Right forelimb (tissue), 1 donor: ENCODE results near the gene SEC16A.
"Not testable (repeated sequence)": the region's sequence is repeated elsewhere in the genome, so short reads cannot be mapped to it uniquely, and the experiment has no call there.

ENCODE experiments used
- DNase-seq: peaks from one replicate; pipeline ENCODE4 v3.0.0-alpha.2; 2018

Gene SEC16A

DNA sequence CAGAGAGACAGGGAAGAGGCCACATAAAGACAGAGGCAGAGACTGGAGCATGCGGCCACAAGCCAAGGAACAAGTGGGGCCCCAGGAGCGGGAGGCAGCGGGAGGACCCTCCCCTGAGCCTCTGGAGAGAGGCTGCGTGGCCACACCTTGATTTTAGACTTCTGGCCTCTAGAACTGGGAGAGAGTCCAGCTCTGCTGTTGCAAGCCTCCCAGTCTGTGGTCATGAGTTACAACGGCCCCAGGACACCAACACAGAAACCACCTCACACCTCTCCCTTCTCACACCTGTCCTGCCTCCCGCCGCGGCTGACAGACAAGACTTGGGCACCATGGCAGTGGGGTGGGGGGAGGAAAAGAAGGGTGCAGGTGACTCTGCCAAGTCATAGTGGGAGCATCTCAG, 45.4 kb downstream of the SEC16A start:
- DNase-seq = no peak

DNA sequence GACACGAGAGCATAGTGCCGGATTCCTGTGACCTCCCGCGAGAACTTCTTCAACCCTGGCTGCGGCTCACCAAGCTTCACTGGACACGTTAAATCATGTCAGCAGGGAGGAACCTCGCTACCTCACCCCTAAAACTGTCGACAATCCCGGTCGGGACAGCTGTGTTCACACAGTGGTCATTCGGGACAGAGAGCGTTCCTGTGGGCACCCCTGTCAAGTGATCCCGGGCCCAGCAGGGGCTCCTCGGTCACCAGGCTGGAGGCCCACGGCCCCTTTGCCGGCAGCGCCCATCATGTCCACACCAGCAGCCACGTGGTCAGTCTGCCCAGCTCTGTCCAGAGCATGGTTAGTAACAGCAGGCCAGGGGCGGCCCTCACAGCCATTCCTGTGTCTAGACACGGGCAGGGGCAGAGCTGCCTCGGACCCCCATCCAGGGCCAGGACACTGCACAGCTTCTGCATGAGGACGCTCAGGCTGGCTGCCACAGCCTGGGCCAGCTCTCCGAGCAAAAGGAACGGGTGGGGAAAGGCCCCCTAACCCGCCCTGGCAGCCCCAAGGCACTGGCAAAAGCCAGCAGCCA, 46.7 kb downstream of the SEC16A start:
- DNase-seq = no peak

DNA sequence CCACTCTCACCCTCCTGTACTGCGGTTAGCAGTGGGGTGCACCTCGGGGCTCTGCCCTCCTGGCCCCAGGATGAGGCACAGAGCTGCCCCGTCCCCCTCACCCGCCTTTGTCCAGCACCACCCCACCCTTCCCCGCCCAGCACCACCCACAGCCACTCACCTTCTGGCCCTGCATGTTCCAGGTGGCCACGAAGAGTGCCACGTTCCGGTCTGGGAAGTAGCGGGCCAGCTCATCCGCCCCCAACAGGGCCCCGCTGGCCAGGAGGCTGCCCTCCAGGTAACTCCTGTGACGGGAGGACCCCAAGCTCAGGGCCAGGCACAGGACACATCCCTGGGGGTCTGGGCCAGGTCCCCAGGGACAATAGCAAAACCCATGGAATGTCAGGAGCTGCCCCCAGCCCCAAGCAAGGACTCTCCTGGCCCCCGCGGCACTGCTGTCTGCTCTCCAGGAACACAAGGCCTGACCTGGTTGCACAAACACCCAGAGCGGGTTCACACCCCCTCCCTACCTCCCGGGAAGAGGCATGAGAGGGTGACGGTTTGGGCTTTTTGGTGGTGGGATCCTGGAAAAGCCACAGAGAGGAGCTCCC, 48.2 kb downstream of the SEC16A start:
- DNase-seq = no peak

DNA sequence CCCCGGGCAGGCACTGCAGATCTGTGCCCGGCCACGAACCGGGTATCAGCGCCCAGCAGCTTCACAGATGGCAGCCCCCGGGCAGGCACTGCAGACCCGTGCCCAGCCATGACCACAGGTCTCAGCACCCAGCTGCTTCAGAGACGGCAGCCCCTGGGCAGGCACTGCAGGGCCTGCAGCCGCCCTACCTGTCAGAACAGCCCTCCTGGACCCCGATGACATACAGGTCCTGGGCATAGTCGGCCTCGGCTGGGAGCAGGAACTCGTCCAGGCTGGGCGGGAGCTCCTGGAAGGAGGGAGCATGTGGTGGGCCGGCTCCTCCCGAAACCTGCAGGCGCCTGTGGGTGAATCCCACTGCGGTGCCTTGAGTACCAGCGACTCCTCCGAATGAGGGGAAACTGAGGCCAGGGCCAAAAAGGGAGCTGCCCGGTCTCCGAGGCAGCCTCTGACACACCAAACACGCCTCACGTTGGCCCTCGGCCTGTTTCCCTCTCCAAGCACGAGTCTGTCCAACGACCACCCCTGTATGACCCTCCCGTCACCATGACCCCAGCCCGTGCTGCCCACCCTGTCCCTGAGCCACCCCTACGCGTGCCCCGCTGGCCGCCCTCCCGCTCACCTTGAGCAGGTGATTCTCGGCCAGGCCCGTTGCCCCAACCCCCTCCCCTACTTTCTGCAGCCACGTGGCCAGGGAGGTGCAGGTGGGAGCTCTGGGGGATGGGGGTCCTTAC, 48.8 kb downstream of the SEC16A start:
- DNase-seq = no peak

DNA sequence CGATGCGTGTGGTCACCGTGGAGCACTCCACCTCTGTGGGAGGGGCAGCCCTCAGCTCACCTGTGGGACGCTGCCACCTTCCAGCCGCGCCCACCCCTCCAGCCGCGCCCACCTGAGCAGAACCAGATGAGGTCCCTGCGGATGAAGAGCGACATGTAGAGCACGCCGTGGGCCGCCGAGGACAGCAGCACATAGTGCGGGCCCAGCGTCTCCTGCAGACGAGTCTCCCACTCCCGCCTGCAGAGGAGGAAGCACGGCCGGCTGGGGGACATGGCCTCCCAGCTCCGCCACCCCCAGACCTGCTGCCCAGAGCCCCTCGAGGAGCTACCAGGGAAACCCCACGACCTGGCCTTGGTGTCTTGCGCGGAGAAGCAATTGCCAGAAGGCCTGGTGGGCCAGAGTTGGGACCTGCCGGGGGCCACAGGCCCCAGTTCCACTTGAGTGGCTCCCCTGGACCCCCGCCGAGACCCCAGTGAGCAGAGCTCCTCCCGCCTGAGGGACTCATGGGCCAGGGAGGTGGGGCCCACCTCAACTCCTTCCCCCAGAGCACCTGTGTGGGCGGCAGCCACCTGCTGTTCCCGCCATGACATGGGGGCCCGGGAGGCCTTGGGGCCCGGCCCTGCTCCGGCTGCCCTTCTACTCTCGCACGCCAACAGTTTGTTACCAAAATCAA, 49.7 kb downstream of the SEC16A start:
- no peak for DNase-seq

DNA sequence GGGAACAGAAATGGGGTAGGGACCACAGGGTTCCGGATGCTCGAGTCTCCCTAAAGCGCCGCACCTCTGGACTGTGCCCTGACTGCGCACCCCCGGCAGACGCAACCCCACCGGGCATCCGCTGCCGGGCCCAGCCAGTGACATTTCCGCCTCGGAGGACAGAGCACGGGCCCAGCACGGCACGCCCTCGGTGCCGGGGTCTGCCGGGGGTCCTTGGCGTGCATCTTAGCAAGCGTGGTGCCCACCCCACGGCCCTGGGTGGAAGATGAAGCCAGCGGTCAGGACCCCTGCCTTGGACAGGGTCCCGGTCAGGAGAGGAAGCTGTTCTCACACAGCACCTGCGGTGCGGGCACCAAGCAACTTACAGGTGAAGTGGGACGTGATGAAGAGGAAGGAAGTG, 50.2 kb downstream of the SEC16A start:
- no peak for DNase-seq

DNA sequence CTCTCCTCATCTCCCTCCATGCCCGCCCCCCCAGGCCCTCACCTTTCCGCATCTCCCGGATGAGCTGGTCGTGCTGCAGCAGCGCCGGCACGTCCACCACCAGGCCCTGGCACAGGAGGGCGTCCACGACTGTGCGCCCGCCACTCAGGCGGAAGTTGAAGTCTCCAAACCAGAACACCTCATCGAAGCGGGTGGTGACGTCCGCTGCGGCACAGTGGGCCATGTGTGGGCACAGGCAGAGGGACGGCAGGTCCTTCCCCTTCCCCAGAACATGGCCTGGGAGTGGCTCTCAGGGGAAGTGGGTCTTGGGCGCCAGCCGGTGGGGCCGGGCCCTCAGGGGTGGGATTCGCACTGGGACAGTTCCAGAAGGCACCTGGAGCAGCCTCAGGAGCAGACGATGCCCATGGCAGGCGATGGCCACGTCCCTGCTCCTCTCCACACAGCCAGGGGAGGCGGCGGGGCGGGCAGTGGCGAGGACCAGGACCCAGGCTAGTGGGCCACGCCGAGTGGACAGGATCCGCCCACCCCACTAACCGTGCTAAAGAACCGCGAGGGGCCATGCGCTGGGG, 51.0 kb downstream of the SEC16A start:
- DNase-seq = no peak

DNA sequence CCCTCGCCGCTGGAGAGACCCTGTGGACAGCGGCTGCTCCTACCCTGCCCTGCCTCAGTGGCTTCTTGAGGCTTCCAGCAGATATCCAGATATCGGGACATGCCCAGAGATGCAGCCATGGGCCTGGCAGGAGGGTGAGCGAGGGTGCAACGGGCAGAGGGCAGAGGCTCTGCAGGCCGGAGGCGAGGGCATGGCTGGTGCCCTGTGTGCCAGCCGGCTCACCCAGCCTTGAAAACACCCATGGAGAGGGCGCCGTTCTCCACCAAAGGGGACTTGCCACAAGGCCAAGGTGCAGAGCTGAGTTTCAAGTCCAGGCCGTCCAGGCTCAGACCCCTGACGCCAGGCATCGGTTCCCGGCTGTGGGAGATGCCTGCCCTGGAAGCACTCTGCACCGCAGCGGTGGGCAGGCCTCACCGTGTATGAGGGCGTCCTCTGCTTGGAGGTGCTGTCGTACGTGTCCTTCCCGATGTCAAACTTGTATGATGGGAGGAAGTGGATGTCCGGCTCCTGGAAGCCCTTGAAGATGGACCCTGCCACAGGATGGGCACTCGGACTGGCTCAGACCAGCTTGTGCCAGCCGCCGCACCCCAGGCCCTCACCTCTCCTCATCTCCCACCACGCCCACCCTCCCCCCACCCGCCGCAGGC, 52.1 kb downstream of the SEC16A start:
- no peak for DNase-seq

DNA sequence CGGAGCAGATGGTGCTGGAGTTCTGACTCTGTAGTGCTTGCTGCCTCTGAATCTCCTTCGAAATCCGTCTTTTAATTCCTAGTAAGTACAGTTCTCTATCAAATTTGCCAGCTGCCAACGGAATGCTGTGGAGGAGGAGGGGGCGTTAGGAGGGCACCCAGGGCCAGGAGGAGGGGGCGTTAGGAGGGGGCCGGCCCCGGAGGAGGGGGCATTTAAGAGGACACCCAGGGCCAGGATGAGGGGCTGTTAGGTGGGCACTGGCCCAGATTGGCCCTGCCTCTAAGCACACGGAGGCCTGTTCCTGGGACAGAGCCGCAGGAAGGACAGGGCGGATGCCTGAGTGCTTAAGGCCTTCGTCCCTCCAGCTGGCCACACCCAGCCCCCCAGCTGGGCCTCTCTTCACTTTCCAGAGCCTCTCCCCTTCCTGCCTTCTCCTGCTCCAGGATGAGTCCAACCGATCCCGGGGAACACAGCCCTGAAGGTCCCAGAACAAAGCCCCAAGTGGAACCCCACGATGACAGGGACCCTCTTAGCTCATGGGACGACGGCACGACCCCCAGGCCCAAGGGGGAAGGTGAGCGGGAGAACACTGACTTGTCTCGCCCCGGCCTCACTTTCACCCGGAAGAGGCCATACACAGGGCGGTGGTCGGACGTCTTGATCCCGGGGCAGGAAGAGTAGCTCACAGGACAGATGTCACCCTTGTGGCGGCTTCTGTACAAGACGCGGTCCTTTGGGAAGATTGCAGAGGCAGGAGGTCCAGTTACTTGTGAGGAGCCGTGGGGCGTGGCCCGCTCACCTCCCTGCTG, 53.0 kb downstream of the SEC16A start:
- DNase-seq = no peak

DNA sequence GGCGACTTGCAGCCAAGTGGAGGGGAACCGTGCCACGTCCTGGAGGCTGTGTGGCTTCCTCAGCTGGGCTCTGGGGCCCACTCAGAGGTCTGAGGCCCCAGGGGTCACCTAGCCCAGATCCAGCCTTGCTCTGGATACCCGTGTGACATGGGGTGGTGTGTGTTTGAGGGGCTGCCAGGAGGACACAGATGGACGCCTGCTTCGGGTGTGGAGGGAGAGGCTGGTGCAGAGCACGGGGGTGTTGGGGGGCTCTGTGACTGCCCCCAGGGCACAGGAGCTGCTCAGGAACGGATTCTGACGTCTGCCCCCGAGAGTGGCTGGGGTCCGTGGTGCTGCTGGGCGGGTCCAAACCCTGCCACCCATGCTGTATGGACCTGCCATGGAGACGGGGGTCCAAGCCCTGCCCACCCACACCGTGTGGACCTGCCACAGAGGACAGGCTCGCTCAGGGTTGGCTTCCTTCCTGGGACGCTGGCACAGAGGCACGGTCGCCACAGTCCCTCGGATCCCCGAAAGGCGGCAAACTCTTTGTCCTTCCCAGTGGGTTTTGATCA, 53.7 kb downstream of the SEC16A start:
- DNase-seq = no peak

DNA sequence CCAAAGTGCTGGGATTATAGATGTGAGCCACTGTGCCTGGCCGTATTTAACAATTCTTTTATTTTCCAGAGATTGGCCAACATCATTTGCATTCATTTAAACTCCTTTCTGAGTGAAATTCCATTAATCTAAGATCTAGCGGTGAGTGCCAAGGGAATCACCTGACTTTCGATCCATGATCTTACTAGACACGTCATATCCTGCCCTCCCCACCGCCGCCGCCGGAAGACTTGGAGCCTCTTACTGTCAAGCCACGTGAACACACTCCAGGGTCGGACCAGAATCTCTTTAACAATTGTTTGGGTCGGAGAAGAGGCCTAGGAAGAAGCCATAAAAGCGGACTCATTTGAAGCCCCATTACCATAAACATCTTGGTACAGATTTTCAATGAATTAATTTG, 56.1 kb downstream of the SEC16A start:
- DNase-seq = no peak

DNA sequence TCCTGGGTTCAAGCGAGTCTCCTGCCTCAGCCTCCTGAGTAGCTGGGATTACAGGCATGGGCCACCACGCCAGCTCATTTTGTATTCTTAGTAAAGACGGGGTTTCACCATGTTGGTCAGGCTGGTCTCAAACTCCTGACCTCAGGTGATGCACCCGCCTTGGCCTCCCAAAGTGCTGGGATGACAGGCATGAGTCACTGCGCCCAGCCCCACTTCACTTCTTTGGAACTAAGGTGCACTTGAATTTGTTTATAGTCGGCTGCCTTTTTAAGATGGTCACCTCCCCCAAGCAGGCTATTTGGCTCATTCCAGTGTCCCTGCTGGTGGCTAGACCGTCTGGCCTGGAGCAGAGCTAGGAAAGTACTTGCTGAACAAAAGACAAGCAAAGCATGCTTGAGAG, 57.5 kb downstream of the SEC16A start:
- DNase-seq = not testable (repeated sequence)

DNA sequence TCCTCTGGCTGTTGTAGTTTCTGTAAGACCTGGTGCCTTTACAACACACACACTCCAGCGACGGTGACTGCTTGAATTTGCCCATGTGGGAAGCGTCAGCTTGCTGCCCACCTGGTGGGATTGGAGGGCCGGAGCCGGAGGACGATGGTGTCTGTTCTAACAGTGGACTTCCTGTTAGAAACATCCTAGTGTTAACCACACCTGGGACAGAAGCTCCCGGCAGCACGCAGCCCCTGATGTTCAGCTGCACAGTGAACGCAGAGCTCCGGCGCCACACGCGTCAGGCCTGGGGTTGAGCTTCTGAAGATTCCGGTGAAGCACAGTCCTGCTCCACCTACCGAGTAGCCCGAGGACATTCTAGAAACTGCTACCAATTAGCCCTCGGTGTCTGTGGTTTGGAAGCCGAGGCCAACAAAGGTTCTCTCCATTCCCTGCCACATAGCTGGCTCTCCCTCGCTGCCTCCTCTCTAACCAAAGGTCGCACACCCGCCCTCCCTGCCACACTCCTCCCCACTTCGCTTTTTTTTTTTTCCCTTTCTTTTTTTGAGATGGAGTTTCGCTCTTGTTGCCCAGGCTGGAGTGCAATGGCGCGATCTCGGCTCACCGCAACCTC, 58.0 kb downstream of the SEC16A start:
- no peak for DNase-seq

DNA sequence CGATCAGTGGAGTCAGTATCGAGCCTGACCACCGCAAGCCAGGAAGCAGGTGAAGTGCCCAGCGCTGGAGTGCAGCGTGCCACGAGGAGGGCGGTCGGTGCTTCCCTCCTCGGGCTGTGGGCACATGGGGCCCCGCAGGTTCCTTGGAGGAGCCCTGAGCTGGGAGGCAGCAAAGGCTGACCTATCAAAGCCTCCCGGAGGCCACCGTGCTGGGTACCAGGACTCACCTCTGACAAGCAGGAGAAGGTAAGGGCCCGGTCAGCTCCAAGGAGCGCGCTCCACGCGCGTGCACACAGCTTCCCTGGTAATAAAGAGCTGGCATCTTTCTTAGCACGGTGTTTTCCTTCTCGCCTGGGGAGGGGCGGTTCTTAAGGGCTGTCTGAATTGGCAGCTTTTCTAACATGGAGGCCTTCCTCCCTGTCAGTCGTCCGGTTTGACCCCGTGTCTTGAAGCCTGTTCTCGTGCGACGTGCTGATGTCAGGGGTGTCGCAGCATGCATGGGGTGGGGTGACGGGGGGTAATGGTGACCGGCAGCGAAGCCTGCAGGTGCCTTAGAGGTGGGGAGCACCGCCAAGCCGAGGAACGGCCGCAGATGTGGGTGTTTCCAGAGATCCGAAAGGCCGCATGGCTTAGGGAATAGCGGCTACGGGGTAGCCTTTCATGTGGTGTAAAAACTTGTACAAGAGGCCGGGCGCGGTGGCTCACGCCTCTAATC, 59.3 kb downstream of the SEC16A start:
- no peak for DNase-seq

DNA sequence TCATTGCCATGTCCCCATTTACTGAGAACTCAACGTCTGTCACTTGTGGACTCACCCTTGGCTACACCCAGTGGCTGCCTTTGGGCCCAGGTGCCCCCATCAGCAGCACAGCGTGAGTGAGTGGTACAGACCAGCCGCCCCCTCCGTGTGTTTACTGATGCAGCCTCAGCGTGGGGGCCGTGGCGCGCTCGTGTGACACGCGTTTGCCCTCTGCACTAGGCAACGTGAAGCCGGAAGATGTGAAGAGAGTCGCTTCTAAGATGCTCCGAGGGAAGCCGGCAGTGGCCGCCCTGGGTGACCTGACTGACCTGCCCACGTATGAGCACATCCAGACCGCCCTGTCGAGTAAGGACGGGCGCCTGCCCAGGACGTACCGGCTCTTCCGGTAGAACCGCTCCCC, 60.0 kb downstream of the SEC16A start:
- DNase-seq = no peak

DNA sequence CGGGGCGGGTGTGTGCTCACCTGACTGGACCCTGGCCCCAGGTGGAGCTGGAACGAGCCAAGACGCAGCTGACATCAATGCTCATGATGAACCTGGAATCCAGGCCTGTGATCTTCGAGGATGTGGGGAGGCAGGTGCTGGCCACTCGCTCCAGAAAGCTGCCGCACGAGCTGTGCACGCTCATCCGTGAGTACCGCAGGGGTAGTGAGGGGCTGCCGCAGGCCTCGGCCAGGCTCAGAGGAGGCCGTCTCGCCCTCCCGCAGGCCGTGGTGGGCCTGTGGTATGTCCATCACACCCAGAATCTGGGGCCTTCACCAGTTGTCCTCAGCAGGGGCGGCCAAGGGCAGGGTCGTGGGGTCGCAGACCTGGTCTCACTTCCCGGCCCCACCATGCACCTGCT, 61.0 kb downstream of the SEC16A start:
- DNase-seq = no peak

DNA sequence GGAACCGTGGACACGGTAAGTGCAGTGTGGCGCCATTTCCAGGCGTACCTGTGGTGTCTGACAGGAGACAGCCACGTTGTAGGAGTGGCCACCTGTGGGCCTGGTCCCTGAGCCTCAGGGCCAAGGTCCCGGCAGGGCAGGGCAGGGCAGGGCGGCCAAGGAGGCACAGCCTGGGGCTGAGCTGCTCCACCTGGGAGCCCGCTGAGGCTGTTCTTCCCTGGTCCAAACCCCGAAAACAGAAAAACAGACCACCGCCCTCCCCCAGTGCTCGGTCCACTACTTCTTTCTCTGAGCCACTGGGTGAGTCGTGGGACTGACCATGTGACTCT, 63.8 kb downstream of the SEC16A start:
- no peak for DNase-seq

DNA sequence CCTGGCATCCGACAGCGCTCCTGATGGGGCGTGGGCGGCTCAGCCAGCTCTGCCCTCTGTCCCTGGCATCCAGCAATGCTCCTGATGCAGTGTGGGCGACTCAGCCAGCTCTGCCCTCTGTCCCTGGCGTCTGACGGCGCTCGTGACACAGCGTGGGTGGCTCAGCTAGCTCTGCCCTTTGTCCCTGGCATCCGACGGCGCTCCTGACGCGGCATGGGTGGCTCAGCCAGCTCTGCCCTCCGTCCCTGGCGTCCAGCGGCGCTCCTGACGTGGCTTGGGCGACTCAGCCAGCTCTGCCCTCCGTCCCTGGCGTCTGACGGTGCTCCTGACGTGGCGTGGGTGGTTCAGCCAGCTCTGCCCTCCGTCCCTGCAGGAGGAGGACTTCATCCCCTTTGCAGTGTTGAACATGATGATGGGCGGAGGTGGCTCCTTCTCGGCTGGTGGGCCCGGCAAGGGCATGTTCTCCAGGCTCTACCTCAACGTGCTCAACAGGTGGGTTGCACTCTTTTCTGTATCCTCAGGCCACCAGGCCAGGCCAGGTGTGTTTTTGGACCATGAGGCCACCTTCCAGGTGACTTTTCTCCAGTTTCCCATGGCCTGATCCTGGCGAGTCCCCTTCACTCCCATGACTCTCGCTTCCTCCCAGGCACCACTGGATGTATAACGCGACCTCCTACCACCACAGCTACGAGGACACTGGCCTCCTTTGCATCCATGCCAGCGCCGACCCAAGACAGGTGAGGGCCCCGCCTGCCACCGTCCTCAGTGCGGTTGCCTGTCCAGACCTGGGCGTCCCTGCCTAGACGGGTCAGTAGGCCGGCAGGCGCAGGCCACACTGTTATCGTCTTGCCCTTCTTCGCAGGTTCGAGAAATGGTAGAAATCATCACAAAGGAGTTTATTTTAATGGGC, 64.4 kb downstream of the SEC16A start:
- DNase-seq = no peak

DNA sequence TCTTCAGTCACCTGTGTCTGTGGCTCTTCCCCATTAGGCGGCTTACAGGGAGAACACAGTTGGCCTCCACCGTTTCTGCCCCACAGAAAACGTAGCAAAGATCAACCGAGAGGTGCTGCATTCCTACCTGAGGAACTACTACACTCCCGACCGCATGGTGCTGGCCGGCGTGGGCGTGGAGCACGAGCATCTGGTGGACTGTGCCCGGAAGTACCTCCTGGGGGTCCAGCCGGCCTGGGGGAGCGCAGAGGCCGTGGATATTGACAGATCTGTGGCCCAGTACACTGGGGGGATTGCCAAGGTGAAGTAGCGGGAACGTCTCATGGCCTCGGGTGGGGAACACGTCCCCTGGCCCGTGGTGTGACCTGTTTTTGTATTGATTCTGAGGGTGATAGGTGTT, 65.9 kb downstream of the SEC16A start:
- DNase-seq = no peak

DNA sequence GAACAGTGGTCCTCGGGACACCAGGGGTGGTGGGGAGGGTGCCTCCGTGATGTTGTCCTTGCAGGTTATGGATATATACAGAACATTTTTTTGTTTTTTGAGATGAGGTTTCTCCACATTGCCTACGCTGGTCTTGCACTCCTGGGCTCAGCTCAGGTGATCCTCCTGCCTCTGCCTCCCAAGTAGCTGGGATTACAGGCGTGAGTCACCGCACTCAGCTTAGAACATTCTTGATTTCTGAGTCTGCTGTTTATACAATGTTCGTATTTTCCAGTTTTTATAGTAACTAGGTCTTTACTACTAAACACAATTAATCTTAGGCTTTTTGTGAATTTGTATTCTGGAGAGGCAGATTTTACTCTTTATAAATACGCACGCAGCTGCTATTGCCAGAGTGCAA, 66.4 kb downstream of the SEC16A start:
- no peak for DNase-seq
